Mesenchymal stem cell (in vitro differentiated cells and primary cell): Measurements from ENCODE around the gene TCEANC.

Source experiments
- DNase-seq: peaks from one replicate; pipeline ENCODE4 v3.0.0-alpha.2; 2013
- H2AFZ ChIP-seq: one replicate; pipeline ENCODE4 v1.6.1; 2013; ENCODE audit warnings: low read depth, mild to moderate bottlenecking, control low read depth, inconsistent platforms, low read length, moderate library complexity
- H2AK5ac ChIP-seq: 2 replicates; pipeline ENCODE4 v1.6.1; 2013; ENCODE audit warnings: low read length, moderate library complexity, mild to moderate bottlenecking, inconsistent platforms; ENCODE audit not compliant: severe bottlenecking
- H2BK120ac ChIP-seq: one replicate; pipeline ENCODE4 v1.6.1; 2013; ENCODE audit warnings: low read depth, mild to moderate bottlenecking, inconsistent platforms, low read length, moderate library complexity
- H2BK12ac ChIP-seq, 2 experiments: one replicate each; pipeline ENCODE4 v1.6.1; 2013; ENCODE audit warnings: inconsistent platforms in 2 of 2, low read length in 2 of 2, mild to moderate bottlenecking in 2 of 2, moderate library complexity in 2 of 2, control low read depth in 1 of 2
- H2BK15ac ChIP-seq: one replicate; pipeline ENCODE4 v1.6.1; 2013; ENCODE audit warnings: mild to moderate bottlenecking, low read depth, inconsistent platforms; ENCODE audit not compliant: poor library complexity, severe bottlenecking
- H2BK5ac ChIP-seq: 2 replicates; pipeline ENCODE4 v1.6.1; 2013; ENCODE audit warnings: low read depth, mild to moderate bottlenecking, low read length, control low read depth, inconsistent platforms; ENCODE audit not compliant: poor library complexity, severe bottlenecking
- H3K14ac ChIP-seq, 2 experiments: one replicate each; pipeline ENCODE4 v1.6.1; 2013; ENCODE audit warnings: inconsistent platforms in 2 of 2, low read length in 2 of 2, control low read depth in 1 of 2, mild to moderate bottlenecking in 1 of 2, moderate library complexity in 1 of 2
- H3K18ac ChIP-seq, 2 experiments: one replicate each; pipeline ENCODE4 v1.6.1; 2013; ENCODE audit warnings: inconsistent platforms in 2 of 2, low read length in 2 of 2, control low read depth in 1 of 2, low read depth in 1 of 2, mild to moderate bottlenecking in 1 of 2
- H3K23ac ChIP-seq, 2 experiments: one replicate each; pipeline ENCODE4 v1.6.1; 2013; ENCODE audit warnings: inconsistent platforms in 2 of 2, low read length in 2 of 2, mild to moderate bottlenecking in 2 of 2, moderate library complexity in 2 of 2, control low read depth in 1 of 2
- H3K27ac ChIP-seq: 2 replicates; pipeline ENCODE4 v1.5.1; 2013; ENCODE audit warnings: mild to moderate bottlenecking, moderate library complexity, low read length, control low read depth, inconsistent platforms; ENCODE audit not compliant: poor library complexity, severe bottlenecking
- H3K27me3 ChIP-seq, 2 experiments: 2 replicates each; pipeline versions ENCODE4 v1.6.1 to v1.7.0; 2013; ENCODE audit warnings: low read length in 2 of 2, mild to moderate bottlenecking in 2 of 2, moderate library complexity in 2 of 2, control low read depth in 1 of 2, inconsistent platforms in 1 of 2; ENCODE audit not compliant: control insufficient read depth in 1 of 2, insufficient read depth in 1 of 2
- H3K36me3 ChIP-seq, 2 experiments: 2 replicates each; pipeline versions ENCODE4 v1.6.1 to v1.7.0; 2013; ENCODE audit warnings: low read length in 2 of 2, control low read depth in 1 of 2, inconsistent platforms in 1 of 2, low read depth in 1 of 2, mild to moderate bottlenecking in 1 of 2; ENCODE audit not compliant: insufficient read depth in 2 of 2, control insufficient read depth in 1 of 2
- H3K4ac ChIP-seq, 2 experiments: one replicate each; pipeline ENCODE4 v1.6.1; 2013; ENCODE audit warnings: inconsistent platforms in 2 of 2, low read length in 2 of 2, mild to moderate bottlenecking in 2 of 2, moderate library complexity in 2 of 2, control low read depth in 1 of 2, low read depth in 1 of 2
- H3K4me1 ChIP-seq: 2 replicates; pipeline ENCODE4 v1.6.1; 2013; ENCODE audit warnings: low read depth, low read length, control low read depth; ENCODE audit not compliant: control insufficient read depth, insufficient read depth
- H3K4me2 ChIP-seq: 2 replicates; pipeline ENCODE4 v1.6.1; 2013; ENCODE audit warnings: low read length, mild to moderate bottlenecking, inconsistent platforms; ENCODE audit not compliant: poor library complexity, severe bottlenecking
- H3K4me3 ChIP-seq, 2 experiments: 2 replicates each; pipeline versions ENCODE4 v1.5.1 to v1.7.0; 2013; ENCODE audit warnings: low read length in 2 of 2, mild to moderate bottlenecking in 2 of 2, control low read depth in 1 of 2, low read depth in 1 of 2; ENCODE audit not compliant: insufficient read depth in 1 of 2
- H3K79me1 ChIP-seq: replicated peaks from 2 replicates; pipeline ENCODE4 v1.6.1; 2013; ENCODE audit warnings: mild to moderate bottlenecking, control low read depth, low read length, inconsistent platforms; ENCODE audit not compliant: poor library complexity, severe bottlenecking
- H3K9ac ChIP-seq: 2 replicates; pipeline ENCODE4 v1.7.0; 2013; ENCODE audit warnings: mild to moderate bottlenecking, low read length, moderate library complexity
- H3K9me3 ChIP-seq: 2 replicates; pipeline ENCODE4 v1.7.0; 2013; ENCODE audit warnings: mild to moderate bottlenecking, low read length; ENCODE audit not compliant: control insufficient read depth
- H4K8ac ChIP-seq: one replicate; pipeline ENCODE4 v1.6.1; 2013; ENCODE audit warnings: inconsistent platforms, mild to moderate bottlenecking, low read length, moderate library complexity
- H4K91ac ChIP-seq: one replicate; pipeline ENCODE4 v1.6.1; 2013; ENCODE audit warnings: mild to moderate bottlenecking, low read length, inconsistent platforms
- WGBS: methylation state at CpG from one replicate; pipeline ENCODE4 v1.1.7; 2013; ENCODE audit warnings: mixed read lengths; 5-methylcytosine and 5-hydroxymethylcytosine counted together

TCEANC gene

DNA sequence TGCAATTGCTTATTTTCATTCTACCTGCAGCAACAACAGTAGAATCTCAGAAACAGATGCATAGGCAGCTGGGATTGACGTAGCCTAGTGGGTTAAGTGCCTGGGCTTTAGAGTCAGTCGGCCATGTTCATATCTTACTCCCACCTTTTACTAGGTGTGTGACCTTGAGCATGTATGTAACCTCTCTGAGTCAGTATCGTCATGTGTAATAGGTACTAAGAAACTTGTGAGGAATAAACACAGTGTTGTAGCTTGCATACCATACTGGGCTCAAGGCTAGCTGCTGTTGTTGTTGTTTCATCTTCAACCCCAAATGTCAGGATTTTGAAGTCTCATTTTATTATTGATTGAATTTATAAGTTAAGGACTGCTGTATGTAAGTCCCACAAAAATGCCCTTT lies 50.2 kb downstream of the TCEANC start:
- Histone ChIP-seq H3K18ac (no peak overlapping the region), H3K27me3 (no peaks in the 10 kb centered on the region), H3K9me3 (no peaks in the 10 kb centered on the region), H2BK12ac (no peak overlapping the region), H2AK5ac (no peak overlapping the region), H2BK120ac (no peak overlapping the region), H3K79me1 (no peaks in the 10 kb centered on the region), H4K91ac (no peak overlapping the region), H2BK15ac (no peak overlapping the region), H3K36me3 (peaks cover 0 to 30% of the 10 kb centered on the region in 2 experiments), H3K4me2 (no peak overlapping the region), H3K4me3 (no peak overlapping the region), H3K9ac (no peak overlapping the region), H3K14ac (no peak overlapping the region), H3K4ac (no peak overlapping the region), H3K4me1 (peaks cover 3% of the 10 kb centered on the region), H2AFZ (no peak overlapping the region), H2BK5ac (no peak overlapping the region), H4K8ac (no peak overlapping the region), H3K23ac (no peak overlapping the region), H3K27ac (no peak overlapping the region)
- no peak for DNase-seq
- WGBS: 100% methylated on average over 1 of the region's 3 CpGs

- H2BK5ac ChIP-seq: no peak overlapping the region
- H3K4me3 ChIP-seq: no peak overlapping the region
- no peak overlapping the region for H2BK120ac ChIP-seq
- H3K4ac ChIP-seq: no peak overlapping the region
- no peak overlapping the region for H3K14ac ChIP-seq
- H2BK12ac ChIP-seq: no peak overlapping the region
- no peak overlapping the region for H2AFZ ChIP-seq
- peaks cover 3% of the 10 kb centered on the region for H3K4me1 ChIP-seq
- DNase-seq: no peak
- H3K79me1 ChIP-seq: no peaks in the 10 kb centered on the region
- H2AK5ac ChIP-seq: no peak overlapping the region
- H3K9me3 ChIP-seq: no peaks in the 10 kb centered on the region
- no peak overlapping the region for H4K8ac ChIP-seq
- no peak overlapping the region for H3K18ac ChIP-seq
- H3K27me3 ChIP-seq: no peaks in the 10 kb centered on the region
- no peak overlapping the region for H3K4me2 ChIP-seq
- H3K36me3 ChIP-seq: peaks cover 0 to 35% of the 10 kb centered on the region in 2 experiments
- no peak overlapping the region for H4K91ac ChIP-seq
- no peak overlapping the region for H3K27ac ChIP-seq
- no peak overlapping the region for H2BK15ac ChIP-seq
- WGBS: 100% methylated on average over 1 of the region's 3 CpGs
- H3K9ac ChIP-seq: no peak overlapping the region
- H3K23ac ChIP-seq: no peak overlapping the region
These were observed 50.6 kb downstream of the TCEANC start for GRCh38 chrX:13703589-13703988.

DNA sequence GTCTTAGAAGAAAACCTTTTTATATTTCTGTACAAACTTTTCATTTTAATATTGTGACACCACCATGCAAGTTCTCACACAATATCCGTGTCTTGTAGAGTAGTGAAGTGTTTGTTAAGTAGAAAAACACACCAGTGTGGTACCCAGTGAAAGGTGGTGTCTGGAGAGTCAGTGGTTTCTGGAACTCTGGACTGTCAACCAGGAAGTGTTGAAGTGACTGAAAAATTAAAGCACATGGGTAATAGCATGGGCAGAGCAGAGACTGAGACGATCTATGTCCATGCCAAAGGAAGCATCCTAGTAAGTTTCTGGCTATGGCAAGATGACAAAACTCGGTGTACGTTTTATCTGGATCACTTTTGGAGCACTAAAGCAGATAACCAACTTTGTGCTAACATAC lies 58.2 kb downstream of the TCEANC start:
- Histone ChIP-seq H3K4me1 (no peaks in the 10 kb centered on the region), H3K79me1 (peaks cover 1% of the 10 kb centered on the region), H3K36me3 (peaks cover 9 to 78% of the 10 kb centered on the region in 2 experiments), H3K9ac (no peak overlapping the region), H3K4me3 (no peak overlapping the region), H3K4ac (no peak overlapping the region), H3K27ac (no peak overlapping the region), H2BK15ac (no peak overlapping the region), H2AFZ (no peak overlapping the region), H2BK120ac (no peak overlapping the region), H4K8ac (no peak overlapping the region), H3K4me2 (no peak overlapping the region), H2BK12ac (no peak overlapping the region), H2BK5ac (no peak overlapping the region), H3K14ac (no peak overlapping the region), H3K18ac (no peak overlapping the region), H2AK5ac (no peak overlapping the region), H4K91ac (no peak overlapping the region), H3K23ac (no peak overlapping the region), H3K27me3 (no peaks in the 10 kb centered on the region), H3K9me3 (no peaks in the 10 kb centered on the region)
- DNase-seq: no peak
- WGBS: 97% methylated on average over 4 of the region's 4 CpGs
